Measurements from ENCODE around the gene ASTN1. TPM values are rescaled to one million over a fixed set of nuclear protein-coding genes. Genes with fewer than 3 reads are reported as not detected.
"Not testable (repeated sequence)": the region's sequence is repeated elsewhere in the genome, so short reads cannot be mapped to it uniquely, and the experiment has no call there.

ASTN1 gene
- polyA plus RNA-seq, 3 donors: 1.6 to 2.0 (median 1.8) TPM

GRCh38 chr1:177116941-177117340 is 47.6 kb downstream of the ASTN1 start:
- DNase-seq (ENCODE audit: low read depth in 3 of 3, low spot score in 2 of 3): no peak

- no peak for DNase-seq (ENCODE audit: low read depth in 3 of 3, low spot score in 2 of 3)
Observed at GRCh38 chr1:177106614-177107365, 57.7 kb downstream of the ASTN1 start.

GRCh38 chr1:177106196-177106595 is 58.3 kb downstream of the ASTN1 start:
- no peak for DNase-seq (ENCODE audit: low read depth in 3 of 3, low spot score in 2 of 3)

GRCh38 chr1:177103005-177103852 is 61.3 kb downstream of the ASTN1 start:
- DNase-seq (ENCODE audit: low read depth in 3 of 3, low spot score in 2 of 3): no peak

- no peak for DNase-seq (ENCODE audit: low read depth in 3 of 3, low spot score in 2 of 3)
Observed at GRCh38 chr1:177092001-177092400, 72.5 kb downstream of the ASTN1 start.

GRCh38 chr1:177091040-177091439 is 73.5 kb downstream of the ASTN1 start:
- DNase-seq (ENCODE audit: low read depth in 3 of 3, low spot score in 2 of 3): no peak

GRCh38 chr1:177088966-177089365 is 75.5 kb downstream of the ASTN1 start:
- DNase-seq (ENCODE audit: low read depth in 3 of 3, low spot score in 2 of 3): no peak

- DNase-seq (ENCODE audit: low read depth in 3 of 3, low spot score in 2 of 3): no peak
Observed at GRCh38 chr1:177082855-177083693, 81.4 kb downstream of the ASTN1 start.

- DNase-seq (ENCODE audit: low read depth in 3 of 3, low spot score in 2 of 3): no peak
Observed at GRCh38 chr1:177080564-177080963, 83.9 kb downstream of the ASTN1 start.

GRCh38 chr1:177077734-177078499 is 86.6 kb downstream of the ASTN1 start:
- no peak for DNase-seq (ENCODE audit: low read depth in 3 of 3, low spot score in 2 of 3)

GRCh38 chr1:177077006-177077405 is 87.5 kb downstream of the ASTN1 start:
- DNase-seq (ENCODE audit: low read depth in 3 of 3, low spot score in 2 of 3): no peak

- DNase-seq (ENCODE audit: low read depth in 3 of 3, low spot score in 2 of 3): not testable (repeated sequence)
Observed at GRCh38 chr1:177074811-177075210, 89.7 kb downstream of the ASTN1 start.

GRCh38 chr1:177069490-177069889 is 95.0 kb downstream of the ASTN1 start:
- no peak for DNase-seq (ENCODE audit: low read depth in 3 of 3, low spot score in 2 of 3)

- no peak for DNase-seq (ENCODE audit: low read depth in 3 of 3, low spot score in 2 of 3)
Observed at GRCh38 chr1:177067752-177068410, 96.6 kb downstream of the ASTN1 start.

- DNase-seq (ENCODE audit: low read depth in 3 of 3, low spot score in 2 of 3): no peak
Observed at GRCh38 chr1:177065430-177065829, 99.1 kb downstream of the ASTN1 start.

- no peak for DNase-seq (ENCODE audit: low read depth in 3 of 3, low spot score in 2 of 3)
Observed at GRCh38 chr1:177063648-177064047, 100.9 kb downstream of the ASTN1 start.

GRCh38 chr1:177054542-177054941 is 110.0 kb downstream of the ASTN1 start:
- peak in 1 of 3 donors; percentile 8 for DNase-seq (ENCODE audit: low read depth in 3 of 3, low spot score in 2 of 3)

GRCh38 chr1:177053648-177054047 is 110.9 kb downstream of the ASTN1 start:
- no peak for DNase-seq (ENCODE audit: low read depth in 3 of 3, low spot score in 2 of 3)

GRCh38 chr1:177048314-177049069 is 116.0 kb downstream of the ASTN1 start:
- no peak for DNase-seq (ENCODE audit: low read depth in 3 of 3, low spot score in 2 of 3)
